ENCODE measurements around the gene CFAP61. TPM values are rescaled to one million over a fixed set of nuclear protein-coding genes. Genes with fewer than 3 reads are reported as not detected.
A peak's percentile ranks its signal among the peaks of the same experiment; 100 is the strongest.

CFAP61 gene
- total and polyA plus RNA-seq, 11 donors, result 12.1 to 102 (median 41.8) TPM

DNA sequence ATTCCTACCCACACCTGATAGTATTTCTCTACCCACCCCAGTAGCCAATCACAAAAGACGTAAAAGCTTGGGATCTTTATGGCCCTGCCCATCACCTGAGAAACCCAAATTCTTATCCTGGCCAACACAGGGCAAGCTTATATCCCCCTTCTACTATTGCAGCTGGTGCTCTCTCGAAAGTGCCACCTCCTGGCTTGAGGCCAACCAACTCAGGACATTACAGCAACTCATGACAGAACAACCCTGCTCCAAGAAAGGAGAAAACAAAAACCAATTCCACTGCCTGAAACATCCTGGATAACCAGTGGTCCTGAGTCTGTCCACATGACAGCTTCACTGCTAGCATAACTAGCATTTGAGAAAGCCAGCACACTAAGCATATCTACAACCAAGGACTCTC, 97.9 kb downstream of the CFAP61 start:
- no peaks in the 10 kb centered on the region for H3K27me3 ChIP-seq
- DNase-seq, result no peak
- peaks cover 0 to 3% (median 0%) of the 10 kb centered on the region in 12 donors for H3K4me1 ChIP-seq
- H3K9me3 ChIP-seq, result peaks cover 0 to 12% (median 0%) of the 10 kb centered on the region in 12 donors
- no peak for TF ChIP-seq POLR2A (IDR thresholded peaks at IDR 0.05)
- TF ChIP-seq CTCF (IDR thresholded peaks at IDR 0.05), result no peak
- H3K36me3 ChIP-seq, result no peaks in the 10 kb centered on the region
- WGBS, 4 donors, result 55 to 73% (median 61%) methylated on average over 2 of the region's 2 CpGs
- intact Hi-C loops (cut with DNase I), result loop anchor here in 1 of 10 donors (5.0 kb wide), 1 partner anchor 48 kb away; no protein-coding TSS in a partner anchor
- no peak overlapping the region for H3K4me3 ChIP-seq
- ATAC-seq, result peak in 1 of 4 donors; percentile 29
- no peak overlapping the region for H3K27ac ChIP-seq

GRCh38 chr20:20160520-20160919, 108.2 kb downstream of the CFAP61 start:
- Histone ChIP-seq H3K27ac (no peak overlapping the region), H3K4me1 (no peaks in the 10 kb centered on the region), H3K9me3 (peaks cover 0 to 3% (median 0%) of the 10 kb centered on the region in 12 donors), H3K4me3 (no peak overlapping the region), H3K36me3 (peaks cover 0 to 11% (median 0%) of the 10 kb centered on the region in 9 donors), H3K27me3 (no peaks in the 10 kb centered on the region)
- ATAC-seq (peak in 1 of 4 donors; percentile 24), DNase-seq (no peak)
- no peak for TF ChIP-seq CTCF (IDR thresholded peaks at IDR 0.05)
- intact Hi-C loops (cut with DNase I), result no loop called here
- WGBS, 4 donors, result 26 to 68% (median 41%) methylated on average over 2 of the region's 2 CpGs

GRCh38 chr20:20161611-20162010, 109.3 kb downstream of the CFAP61 start:
- no peak for DNase-seq
- Histone ChIP-seq H3K27me3 (no peaks in the 10 kb centered on the region), H3K9me3 (peaks cover 0 to 3% (median 0%) of the 10 kb centered on the region in 12 donors), H3K4me3 (no peak overlapping the region), H3K36me3 (peaks cover 0 to 11% (median 0%) of the 10 kb centered on the region in 9 donors), H3K4me1 (no peaks in the 10 kb centered on the region), H3K27ac (no peak overlapping the region)
- intact Hi-C loops (cut with DNase I), result no loop called here
- TF ChIP-seq CTCF (IDR thresholded peaks at IDR 0.05) (no peak), POLR2A (IDR thresholded peaks at IDR 0.05) (no peak)
- WGBS, 4 donors, result 54 to 69% (median 63%) methylated on average over 4 of the region's 4 CpGs
- ATAC-seq, result no peak

DNA sequence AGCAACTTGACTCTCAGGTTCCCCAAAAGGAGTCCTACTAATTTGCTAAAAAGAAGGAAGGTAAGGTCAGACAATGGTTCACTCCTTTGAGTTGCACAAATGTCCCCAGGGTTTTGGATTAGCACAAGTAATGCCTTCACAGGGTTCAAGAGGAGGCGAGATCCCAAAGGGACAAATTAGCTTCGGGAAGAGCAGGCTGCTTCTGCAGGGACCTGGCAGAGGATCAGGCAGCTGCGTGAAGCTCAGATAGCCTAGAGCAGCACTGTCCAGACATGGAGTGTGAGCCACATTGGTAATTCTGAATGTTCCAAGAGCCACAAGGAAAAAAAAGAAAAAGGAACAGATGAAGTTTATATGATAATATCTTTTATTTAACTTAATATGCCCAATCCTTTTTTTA, 115.4 kb downstream of the CFAP61 start:
- Histone ChIP-seq H3K4me3 (no peak overlapping the region), H3K4me1 (peaks cover 0 to 5% (median 0%) of the 10 kb centered on the region in 12 donors), H3K9me3 (peaks cover 0 to 7% (median 0%) of the 10 kb centered on the region in 12 donors), H3K27me3 (no peaks in the 10 kb centered on the region), H3K36me3 (peaks cover 0 to 30% (median 0%) of the 10 kb centered on the region in 9 donors), H3K27ac (no peak overlapping the region)
- 16 to 46% (median 32%) methylated on average over 3 of the region's 3 CpGs for WGBS, 4 donors
- TF ChIP-seq POLR2A (IDR thresholded peaks at IDR 0.05) (no peak), CTCF (IDR thresholded peaks at IDR 0.05) (no peak)
- ATAC-seq (peak; percentile 67 to 77 (median 71)), DNase-seq (peak in 2 of 5 donors; percentile 39 to 57)
- intact Hi-C loops (cut with DNase I), result no loop called here

Measured in heart left ventricle (tissue), 16 donors.